ENCODE results near the gene GABBR2.
A peak's percentile ranks its signal among the peaks of the same experiment; 100 is the strongest.

Gene GABBR2

DNA sequence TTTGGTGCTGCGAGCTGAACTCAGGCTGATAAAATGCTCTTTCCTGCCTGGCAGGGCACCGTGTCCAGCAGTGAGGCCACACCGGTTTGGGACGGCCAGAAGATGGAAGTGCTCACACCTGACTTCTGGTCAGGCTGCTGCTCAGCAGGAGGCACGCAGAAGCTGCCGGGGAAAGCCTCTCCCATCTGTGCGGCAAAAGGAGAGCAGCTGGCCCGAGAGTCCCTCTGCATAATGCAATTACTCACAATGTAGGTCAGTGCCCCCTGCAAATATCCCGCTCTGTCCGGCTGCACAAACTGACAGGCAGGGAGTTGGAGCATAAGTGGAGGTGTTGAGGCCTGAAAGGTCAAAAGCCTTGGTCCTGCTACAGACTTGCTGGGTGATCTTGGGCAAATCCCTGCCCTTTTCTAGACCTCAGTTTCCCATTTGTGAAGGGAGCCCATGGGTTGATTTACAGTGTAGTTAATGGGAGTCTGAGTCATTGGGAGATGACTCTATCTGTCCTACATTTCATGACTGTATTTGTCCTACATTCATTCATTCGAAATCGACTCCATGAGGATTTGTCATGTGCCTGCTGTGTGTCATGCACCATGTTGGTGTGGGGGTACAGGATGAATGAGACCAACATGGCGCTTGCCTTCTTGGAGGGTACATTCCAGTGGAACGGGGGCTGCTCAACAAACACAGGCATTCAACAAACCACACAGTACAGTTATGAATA, 391.4 kb downstream of the GABBR2 start:
- DNase-seq, result no peak
- no peak for ATAC-seq

DNA sequence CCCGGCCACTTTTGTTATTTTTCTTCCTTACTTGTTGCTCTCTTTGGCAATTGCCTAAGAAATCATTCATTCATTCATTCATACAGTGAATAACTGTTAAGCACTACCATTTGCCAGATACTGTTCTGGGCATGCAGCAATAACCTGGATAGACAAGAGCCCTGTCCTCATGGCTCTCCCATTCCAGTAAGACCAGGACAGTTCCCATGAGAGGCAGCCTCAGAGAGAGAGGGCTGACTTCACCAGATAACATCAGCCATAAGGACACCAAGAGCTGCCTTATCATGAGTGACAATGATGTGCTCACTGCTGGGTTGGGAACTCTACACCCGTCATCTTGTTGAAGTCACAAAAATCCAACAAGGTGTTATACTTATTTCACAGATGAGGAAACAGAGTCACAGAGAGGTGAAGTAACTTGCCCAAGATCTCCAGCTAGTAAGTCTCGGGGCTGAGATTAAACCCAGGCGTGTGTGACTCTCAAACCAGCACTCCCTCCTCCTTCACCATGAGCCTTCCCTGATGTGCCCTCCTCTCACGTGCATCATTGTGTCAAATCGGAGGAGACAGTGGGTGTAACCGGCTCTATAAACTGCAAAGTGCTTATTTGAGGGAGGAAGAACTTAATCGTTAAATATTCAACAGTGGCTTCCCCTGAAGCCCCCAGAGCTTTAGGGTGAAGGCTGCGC, 392.1 kb downstream of the GABBR2 start:
- DNase-seq, result no peak
- ATAC-seq, result no peak

DNA sequence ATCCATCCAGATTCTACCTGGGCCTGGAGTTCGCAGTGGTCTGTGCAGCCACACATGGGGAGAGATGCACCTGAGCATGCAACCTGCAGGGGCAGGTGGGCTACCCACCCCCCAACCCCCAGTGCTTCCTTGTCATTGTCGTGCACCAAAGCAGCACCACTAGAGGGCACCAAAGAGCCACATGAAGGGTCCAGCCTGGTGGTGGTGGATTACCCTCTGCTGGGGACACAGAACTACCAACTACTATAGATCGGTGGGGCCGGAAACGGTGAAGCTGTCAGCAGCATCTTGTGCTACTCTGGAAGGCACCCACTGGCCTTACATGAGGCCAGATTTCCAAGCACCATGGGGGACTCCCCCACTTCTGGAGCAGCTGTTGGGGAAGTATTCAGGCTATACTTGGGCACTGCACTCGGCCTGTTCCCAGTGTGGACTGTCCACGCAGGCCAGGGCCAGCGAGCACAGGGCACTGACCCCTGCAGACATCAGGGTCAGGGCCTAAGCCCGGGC, 393.1 kb downstream of the GABBR2 start:
- DNase-seq (peak; percentile 86), ATAC-seq (peak; percentile 83)

DNA sequence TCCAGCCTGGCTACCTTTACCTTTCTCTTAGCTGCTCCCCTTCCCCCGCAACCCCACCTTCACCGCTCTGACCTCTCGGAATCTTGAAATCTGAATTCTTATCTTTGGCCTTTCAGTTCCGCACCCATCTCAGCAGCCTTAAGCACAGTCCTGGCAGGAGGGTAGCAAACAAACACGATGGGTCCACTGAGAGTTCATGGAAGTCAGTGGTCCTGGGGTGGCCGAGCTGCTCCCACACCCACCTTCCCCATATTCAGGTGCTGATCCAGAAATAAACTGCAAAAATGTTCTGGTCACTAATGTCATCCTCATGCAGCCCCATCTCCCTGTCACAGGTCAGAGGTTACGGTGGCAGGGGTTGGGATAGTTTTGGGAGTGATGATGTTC, 393.7 kb downstream of the GABBR2 start:
- ATAC-seq (no peak), DNase-seq (no peak)

DNA sequence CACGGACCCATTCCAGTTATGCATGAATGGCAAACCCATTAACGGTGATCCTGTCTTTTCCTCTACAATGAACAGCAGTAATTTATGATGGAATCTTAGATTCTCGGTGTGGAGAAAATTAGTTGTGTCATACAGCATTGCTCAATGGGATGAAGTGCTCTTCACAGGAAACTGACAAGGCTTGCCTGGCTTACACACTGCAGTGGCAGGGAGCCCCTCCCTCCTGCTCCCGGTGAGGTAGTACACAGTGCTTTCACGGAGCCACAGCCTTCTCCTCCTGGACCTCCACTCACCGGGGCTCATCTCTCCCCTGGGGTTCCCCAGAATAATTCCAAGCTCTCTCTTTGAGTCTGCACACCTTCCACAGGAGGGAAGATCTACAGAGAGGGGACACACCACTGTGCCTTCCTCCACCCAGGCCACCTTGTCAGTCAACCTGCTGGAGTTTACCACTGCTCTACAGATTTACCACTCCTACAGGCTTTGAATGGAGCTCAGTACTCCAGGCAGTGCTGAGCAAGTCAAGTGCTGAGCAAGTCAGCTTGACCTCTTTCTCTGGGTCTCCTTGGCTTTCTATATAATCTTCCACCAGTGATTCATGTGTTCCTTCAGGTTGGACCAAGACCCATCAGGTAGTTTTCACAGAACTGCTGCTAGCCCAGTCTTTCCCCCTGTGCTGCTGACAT, 394.2 kb downstream of the GABBR2 start:
- ATAC-seq, result no peak
- no peak for DNase-seq

DNA sequence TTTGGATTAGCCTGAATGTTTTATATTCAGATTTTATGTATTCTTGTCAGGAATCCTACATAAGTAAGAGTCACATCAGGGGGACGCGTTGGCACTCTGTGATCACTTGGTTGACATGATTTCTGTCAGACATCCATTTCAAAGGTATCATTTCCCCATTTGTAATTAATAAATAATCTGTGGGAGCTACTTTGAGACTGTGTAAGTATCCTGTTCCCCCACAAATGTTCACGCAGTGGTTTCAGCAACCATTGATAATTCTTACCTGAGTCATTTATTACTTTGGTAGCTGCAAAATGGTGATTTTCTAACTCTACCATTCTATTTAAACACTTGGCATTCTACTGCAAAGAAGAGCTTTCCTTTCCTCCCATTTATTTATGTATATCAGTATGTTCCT, 396.4 kb downstream of the GABBR2 start:
- ATAC-seq, result no peak
- no peak for DNase-seq

DNA sequence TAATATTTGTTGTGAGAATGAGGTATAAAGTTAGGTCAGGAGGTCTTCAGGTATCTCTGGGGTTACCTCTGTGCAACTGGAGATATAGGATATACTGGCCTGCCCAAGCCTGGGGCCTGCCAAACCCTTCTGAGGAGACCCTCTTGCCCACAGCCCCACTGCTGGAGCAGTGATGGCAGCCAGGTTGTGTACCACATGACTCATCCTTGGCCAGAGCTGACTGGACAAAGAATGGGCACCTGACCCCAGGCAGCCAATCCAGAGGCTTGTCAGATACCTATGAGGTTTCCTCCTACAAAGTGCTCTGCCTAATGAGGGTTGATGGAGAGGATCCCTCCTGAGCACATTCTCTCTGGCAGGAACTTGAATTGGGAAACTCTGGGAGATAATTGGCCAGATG, 397.2 kb downstream of the GABBR2 start:
- DNase-seq, result no peak

DNA sequence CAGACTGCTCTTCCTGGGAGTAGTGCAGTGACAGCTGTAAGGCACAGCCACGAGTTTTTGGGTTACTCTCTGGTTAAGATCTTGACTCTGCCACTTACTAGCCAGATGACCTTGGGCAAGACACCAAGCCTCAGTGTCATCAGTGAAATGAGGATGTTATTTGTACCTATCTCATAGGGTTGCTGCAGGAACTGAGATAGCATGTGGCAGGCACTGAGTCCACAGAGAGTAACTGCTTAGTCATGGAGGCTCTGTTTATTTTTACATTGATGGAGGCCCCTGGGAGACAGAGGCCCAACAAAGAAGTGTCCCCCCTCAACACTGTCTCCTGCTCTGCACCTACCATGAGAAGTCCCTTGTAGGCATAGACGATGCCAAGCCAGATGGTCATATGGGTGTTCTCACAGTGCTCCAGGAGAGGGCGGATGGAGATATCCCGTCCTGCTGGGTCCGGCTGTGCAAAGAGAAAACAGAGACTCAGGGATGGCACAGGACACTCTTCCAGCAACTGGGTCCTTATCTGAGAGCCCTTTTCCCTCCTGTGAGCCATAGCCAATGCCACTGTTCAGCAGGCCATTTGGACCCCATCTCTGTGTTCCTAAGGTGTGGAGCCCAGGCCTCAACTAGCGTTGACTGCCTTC, 397.9 kb downstream of the GABBR2 start:
- DNase-seq (no peak), ATAC-seq (no peak)

More for the DNA sequence above, 397.2 kb downstream of the GABBR2 start:
- no peak for ATAC-seq

DNA sequence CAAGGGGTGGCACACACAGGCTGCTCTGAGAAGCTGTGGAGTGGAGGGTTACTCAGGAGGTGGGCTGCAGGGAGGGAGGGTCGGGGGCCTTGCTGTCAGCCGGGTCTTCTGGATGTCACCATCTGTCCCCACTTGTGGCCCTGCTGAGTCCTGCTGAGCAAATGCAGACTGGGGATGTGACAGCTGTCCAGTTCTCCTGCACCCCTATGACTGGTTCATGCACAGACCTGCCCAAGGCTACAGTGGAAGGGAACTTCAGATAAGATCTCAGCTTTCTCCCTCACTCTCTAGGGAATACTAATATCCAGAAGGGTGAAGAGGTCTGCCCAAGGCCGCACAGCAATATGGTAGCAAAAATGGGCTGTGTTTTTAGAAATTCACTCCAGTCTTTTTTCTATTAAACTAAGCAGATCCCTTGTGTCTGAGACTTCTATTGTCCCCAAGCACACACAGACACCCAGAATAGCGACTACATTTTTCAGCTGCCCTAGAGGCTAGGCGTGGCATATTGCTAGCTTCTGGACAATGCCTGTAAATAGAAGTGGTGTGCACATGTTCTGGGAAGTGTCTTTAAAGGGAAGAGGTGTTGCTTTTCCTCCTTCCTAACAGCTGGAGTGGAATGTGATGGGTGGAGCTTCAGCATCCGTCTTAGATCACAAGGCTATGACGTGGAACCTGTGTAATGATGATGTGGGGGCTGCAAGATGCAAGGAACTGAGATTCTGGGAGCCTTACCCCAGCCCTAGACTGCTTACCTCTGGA, 402.2 kb downstream of the GABBR2 start:
- ATAC-seq (no peak), DNase-seq (no peak)

DNA sequence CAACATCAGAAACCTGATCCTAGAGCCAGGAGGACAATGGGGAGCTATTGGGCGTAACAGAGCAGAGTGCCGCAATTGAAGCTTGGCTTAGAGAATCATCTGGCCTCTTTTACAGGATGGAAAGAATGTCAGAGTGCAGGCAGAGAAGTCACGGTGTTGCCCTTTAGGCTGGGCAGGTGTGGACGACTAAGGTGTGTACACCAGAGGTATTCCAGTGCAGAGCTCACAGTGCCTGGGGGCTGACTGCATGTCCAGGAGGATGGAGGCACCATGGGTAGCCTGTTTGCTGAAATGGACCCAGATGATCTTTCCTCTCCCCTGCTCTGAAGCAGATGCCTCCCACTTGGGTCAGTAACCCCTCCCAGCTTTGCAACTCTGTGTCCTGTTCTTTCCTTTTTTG, 404.4 kb downstream of the GABBR2 start:
- ATAC-seq (no peak), DNase-seq (no peak)

DNA sequence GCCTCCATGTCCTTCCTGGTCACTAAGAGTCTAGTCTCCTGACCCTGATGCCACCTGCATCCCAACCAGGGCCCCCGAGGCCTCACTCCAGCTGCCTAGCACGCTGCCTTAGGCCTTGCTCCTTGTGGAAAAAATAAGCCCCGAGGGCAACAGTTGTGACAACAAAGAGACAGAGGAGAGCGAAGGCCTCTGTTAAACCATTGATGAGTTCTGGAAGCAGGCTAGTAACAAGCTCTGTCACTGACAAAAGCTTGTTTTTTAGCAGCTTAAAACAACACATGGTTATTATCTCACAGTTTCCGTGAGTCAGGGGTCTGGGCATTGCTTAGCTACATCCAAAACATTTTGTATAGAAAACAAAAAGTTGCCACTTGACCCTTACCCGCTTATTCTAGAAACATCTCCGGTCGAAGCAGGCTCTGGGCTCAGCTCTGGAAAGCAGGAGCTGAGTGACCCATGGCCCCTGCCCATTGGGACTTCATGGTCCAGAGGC, 405.1 kb downstream of the GABBR2 start:
- DNase-seq, result no peak
- no peak for ATAC-seq

DNA sequence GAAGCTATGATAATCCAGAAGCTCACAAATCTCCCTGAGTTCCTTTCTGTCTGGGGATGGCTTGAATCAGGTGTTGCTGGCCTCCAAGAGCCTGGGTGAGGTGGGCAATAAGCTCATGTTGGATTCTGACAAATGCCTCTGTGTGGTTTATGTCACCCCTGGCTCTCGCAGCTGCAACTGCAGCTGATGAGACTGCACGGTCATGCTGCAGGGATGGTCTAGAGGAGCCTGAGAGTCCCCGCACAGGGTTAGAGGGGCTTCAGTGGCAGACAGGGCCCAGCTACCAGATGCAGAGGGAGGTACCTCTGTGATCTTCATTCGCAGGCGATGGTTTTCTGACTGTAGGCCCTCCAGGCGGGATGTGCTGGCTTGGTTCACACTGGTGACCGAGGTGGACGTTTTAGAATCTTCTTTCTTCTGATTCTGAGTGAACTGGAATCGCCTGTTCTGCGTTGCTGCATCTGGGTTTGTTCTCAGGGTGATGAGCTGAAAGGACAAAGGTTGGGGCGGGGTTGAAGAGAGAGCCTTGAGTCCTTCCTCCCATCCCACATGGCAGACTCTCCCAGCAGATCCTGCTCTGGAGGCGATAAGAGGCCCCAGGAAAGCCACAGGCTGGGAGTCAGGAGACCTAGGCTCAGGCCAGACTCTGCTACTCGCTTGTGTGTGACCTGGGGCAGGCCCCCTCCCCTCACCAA, 405.6 kb downstream of the GABBR2 start:
- DNase-seq (no peak), ATAC-seq (no peak)

DNA sequence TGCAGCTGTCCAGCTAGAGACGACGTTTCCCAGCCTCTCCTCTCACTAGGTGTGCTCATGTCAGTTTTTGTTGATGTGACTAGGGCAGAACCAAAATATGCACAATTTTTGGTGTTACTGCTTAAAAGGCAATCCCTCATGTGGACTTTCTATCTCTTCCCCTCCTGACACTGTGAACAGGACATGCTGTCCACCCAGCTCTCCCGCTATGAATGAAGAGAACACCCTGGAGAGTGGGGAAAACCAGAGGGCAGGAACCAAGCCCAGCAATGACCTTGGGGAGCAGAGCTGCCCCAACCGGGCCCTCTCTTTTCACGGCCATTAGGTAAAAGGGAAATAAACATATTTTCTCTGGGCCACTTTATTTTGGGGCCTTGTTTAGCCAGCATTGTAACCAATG, 406.6 kb downstream of the GABBR2 start:
- ATAC-seq, result no peak

DNA sequence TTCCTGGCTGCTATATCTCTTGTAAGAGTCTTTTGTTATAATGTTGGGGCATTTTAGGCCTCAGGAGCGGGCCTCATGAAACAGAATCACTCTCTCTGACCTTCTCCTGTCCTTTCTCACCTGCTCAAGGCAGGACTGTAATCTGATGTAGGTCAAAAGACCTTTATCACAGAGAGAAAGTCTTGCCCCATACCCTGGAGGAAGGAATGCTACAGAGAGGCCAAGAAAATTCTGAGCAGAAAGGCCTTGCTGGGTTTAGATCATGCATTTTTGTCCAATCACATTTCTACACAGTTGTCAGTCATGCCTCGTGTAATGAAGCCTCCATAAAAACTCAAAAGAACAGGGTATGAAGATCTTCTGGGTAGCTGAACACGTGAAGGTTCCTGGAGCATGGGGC, 408.1 kb downstream of the GABBR2 start:
- ATAC-seq, result no peak
- no peak for DNase-seq

More for the DNA sequence above, 406.6 kb downstream of the GABBR2 start:
- DNase-seq, result no peak

DNA sequence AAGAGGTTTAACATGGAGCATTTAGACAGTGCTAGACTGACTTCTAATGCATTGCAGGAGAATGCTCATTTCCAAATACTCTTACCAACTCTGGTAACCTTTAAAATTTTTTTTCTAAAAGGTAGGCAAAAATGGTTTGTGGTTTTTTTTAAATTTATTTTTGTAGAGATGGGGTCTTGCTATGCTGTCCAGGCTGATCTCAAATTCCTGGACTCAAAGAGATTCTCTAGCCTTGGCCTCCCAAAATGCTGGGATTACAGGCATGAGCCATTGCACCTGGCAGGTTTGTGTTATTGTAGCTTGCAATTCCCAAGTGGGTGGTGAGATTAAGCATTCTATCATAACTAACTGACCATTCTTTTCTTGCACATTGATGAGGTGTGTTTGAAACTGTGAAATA, 410.3 kb downstream of the GABBR2 start:
- ATAC-seq, result no peak
- DNase-seq, result no peak

DNA sequence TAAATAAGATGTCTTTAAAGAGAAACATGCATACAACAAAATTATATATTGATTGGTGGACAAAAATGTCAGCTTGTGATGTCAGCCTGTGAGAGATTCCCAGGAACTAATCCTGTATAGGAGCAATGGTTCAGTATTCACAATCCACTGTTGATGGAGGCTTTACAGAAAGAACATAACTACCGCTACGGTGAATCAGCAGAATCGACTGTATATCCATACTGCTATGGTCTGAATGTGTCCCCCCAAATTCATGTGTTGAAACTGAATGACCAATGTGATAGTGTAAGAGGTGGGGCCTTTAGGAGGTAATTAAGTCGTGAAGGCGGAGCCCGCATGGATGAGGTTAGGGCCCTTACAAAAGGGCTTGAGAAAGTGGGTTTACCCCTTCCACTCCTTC, 412.9 kb downstream of the GABBR2 start:
- DNase-seq (no peak), ATAC-seq (no peak)

DNA sequence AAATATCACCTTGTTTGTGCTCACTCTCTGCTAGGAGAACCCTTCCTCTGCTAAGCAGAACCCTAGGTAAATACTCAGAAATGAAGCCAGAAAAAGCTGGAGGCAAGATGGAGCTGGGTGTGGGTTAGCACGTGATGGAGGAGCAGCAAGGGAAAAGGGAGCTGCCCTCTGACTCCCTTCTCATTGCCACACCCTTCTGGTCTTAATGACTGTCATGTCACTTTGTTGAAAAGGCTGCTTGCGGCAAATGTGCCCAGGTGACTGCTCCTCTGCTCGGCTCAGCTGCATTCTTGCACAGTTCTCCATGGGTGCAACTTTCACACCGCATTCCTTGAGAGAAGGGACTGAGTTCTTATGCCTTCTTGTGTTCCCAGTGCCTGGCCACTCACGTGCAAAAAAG, 416.9 kb downstream of the GABBR2 start:
- DNase-seq (no peak), ATAC-seq (no peak)

DNA sequence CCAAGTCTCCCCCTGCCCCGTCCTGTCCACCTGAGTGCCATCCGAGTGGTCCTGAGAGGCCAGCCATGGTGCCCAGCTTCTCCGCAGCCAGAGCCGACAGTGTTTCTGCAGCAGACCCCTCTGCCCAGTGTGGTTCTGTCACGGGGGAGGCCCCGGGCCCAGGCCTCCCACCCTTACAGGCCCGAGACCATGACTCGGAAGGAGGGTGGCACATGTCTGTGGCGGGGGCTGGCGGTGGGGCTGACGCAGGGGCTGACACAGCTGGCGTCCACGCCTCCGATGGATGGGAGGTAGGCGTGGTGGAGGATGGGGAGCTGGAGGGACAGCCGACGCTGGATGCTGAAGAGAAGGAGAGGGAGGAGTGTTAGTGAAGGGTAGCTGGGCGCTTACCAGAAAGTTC, 418.3 kb downstream of the GABBR2 start:
- DNase-seq (no peak), ATAC-seq (no peak)

DNA sequence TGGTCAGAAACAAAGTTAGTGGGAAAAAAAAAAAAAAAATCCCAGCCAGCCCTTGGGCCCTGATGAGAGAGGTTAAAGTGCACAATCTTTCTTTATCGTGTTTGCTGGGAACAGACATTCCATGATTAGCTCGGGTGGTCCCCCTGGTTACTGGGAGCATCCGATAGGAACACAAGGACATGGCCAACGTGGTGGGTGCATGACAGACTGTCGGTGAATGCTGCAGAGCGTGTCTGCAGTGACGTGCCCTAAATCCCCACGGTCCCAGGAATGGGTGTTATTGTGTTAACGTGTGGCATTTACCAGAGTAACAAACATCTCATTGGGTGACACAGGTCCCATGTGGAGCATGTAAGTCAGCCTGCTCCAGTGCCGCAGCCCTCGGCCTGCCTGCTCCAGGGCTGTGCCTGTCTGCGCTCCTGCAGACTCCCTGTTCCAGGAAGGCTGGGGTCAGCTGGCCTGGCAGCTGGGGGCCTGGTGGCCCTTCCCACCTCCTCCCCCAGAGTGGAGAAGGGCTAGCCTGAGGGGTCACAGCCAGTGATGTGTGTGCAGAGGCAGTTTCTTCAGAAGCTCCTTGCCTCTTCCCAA, 419.0 kb downstream of the GABBR2 start:
- DNase-seq, result no peak
- ATAC-seq, result no peak

DNA sequence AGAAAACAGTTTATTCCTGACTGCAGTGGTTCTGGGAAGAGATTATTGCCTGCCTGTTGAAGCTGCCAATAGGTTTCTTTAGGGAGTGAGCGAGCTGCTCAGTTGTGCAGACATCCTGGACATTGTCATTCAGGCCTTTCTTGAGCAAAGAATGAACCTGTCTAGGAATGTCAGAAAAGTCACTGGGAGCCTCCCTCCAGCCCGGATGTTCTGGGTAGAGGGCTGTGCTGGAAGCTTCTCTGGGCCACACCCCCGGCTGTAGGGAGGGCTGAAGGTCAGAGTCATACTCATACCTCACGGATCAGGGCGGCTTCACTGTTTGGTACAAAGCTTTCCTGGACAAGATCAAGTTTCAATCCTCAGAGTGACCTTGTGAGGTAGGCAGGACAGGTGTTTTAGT, 419.9 kb downstream of the GABBR2 start:
- ATAC-seq (no peak), DNase-seq (no peak)

DNA sequence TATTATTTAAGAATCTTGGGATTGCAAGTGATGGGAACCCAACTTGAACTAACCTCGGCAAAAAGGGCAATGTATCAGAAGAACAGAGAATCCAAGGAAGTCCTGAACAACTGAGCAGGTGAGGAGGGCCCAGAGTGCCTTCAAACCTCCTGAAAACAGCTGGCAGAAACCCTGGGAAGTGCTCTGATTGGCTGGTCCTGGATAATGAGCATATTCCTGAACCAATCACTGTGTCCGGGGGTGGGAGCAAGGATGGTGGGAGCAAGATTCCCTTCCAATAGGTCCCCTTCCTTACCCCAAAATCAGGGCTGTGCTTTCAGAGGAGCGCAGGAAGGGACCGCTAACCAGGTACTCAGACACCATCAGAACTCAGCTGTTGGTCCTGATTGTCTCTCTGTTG, 421.4 kb downstream of the GABBR2 start:
- ATAC-seq (no peak), DNase-seq (no peak)

All from stimulated activated naive CD8-positive, alpha-beta T cell treated with anti-CD3 and anti-CD28 coated beads, Interleukin-15, Interleukin-2, amounts not matched to agents 100 U/mL and 50 U/mL, for 24 hours (primary cell).